DOHH2 (cell line): Measurements from ENCODE around the gene CPSF7.

Experiments
- H3F3A ChIP-seq: fragments of 200-600 bp; sonication (generic), shearing (Covaris generic); 2 replicates; pipeline ENCODE4 v1.6.0; 2016; ENCODE audit warnings: antibody characterized with exemption, mild to moderate bottlenecking; ENCODE audit not compliant: control insufficient read depth, insufficient read depth
- H3K27ac ChIP-seq: fragments of 200-600 bp; sonication (generic); 2 replicates; pipeline ENCODE4 v1.5.1; 2014; ENCODE audit warnings: low read depth, mild to moderate bottlenecking, low read length, moderate library complexity
- H3K27me3 ChIP-seq: fragments of 200-600 bp; sonication (generic); 2 replicates; pipeline ENCODE4 v1.6.1; 2014; ENCODE audit warnings: mild to moderate bottlenecking, low read length, mixed read lengths; ENCODE audit not compliant: control insufficient read depth
- H3K36me3 ChIP-seq: fragments of 200-600 bp; sonication (generic); 2 replicates; pipeline ENCODE4 v1.6.1; 2014; ENCODE audit warnings: mild to moderate bottlenecking, low read length, moderate library complexity, mixed read lengths; ENCODE audit not compliant: control insufficient read depth
- H3K4me1 ChIP-seq: fragments of 200-600 bp; sonication (generic); 2 replicates; pipeline ENCODE4 v1.6.1; 2014; ENCODE audit warnings: mild to moderate bottlenecking, low read length, mixed read lengths; ENCODE audit not compliant: control insufficient read depth
- H3K4me2 ChIP-seq: fragments of 200-600 bp; sonication (generic); 2 replicates; pipeline ENCODE4 v1.6.0; 2014; ENCODE audit warnings: mild to moderate bottlenecking, low read length, moderate library complexity
- H3K4me3 ChIP-seq: fragments of 200-600 bp; sonication (generic); 2 replicates; pipeline ENCODE4 v1.5.1; 2014; ENCODE audit warnings: mild to moderate bottlenecking, low read length, mixed read lengths
- H3K79me2 ChIP-seq: fragments of 200-600 bp; sonication (generic); 2 replicates; pipeline ENCODE4 v1.6.1; 2014; ENCODE audit warnings: mild to moderate bottlenecking, low read length, mixed read lengths; ENCODE audit not compliant: control insufficient read depth
- H3K9me2 ChIP-seq: fragments of 200-600 bp; sonication (generic); replicated peaks from 2 replicates; pipeline ENCODE4 v1.6.1; 2014; ENCODE audit warnings: mild to moderate bottlenecking, low read length, mixed read lengths; ENCODE audit not compliant: control insufficient read depth
- H3K9me3 ChIP-seq: fragments of 200-600 bp; sonication (generic); 2 replicates; pipeline ENCODE4 v1.6.1; 2014; ENCODE audit warnings: antibody characterized with exemption, low read length, mixed read lengths; ENCODE audit not compliant: control insufficient read depth, insufficient read depth
- H4K20me1 ChIP-seq: fragments of 200-600 bp; sonication (generic); 2 replicates; pipeline ENCODE4 v1.6.0; 2014; ENCODE audit warnings: low read depth, mild to moderate bottlenecking, antibody characterized with exemption, low read length, moderate library complexity; ENCODE audit not compliant: control insufficient read depth, insufficient read depth
- CTCF ChIP-seq: fragments of 200-600 bp; sonication (generic); IDR thresholded peaks from one replicate; pipeline ENCODE4 v1.5.1; 2014; ENCODE audit warnings: antibody characterized with exemption, mild to moderate bottlenecking, low read depth, low read length; ENCODE audit not compliant: poor library complexity, severe bottlenecking
- EZH2phosphoT487 ChIP-seq: fragments of 200-600 bp; sonication (generic); IDR thresholded peaks from 2 replicates; pipeline ENCODE4 v1.6.1; 2017; ENCODE audit warnings: borderline replicate concordance, mild to moderate bottlenecking, antibody characterized with exemption, low read length, moderate library complexity, mixed read lengths

Gene CPSF7

GRCh38 chr11:61476371-61476770 lies 46.6 kb upstream of the CPSF7 start:
- no peaks in the 10 kb centered on the region for H3K4me1 ChIP-seq
- no peaks in the 10 kb centered on the region for H3K36me3 ChIP-seq
- H3K27ac ChIP-seq, result no peak overlapping the region
- H3K27me3 ChIP-seq, result peaks cover 11% of the 10 kb centered on the region; the same call in 1 of the 2 replicates
- no peaks in the 10 kb centered on the region for H3K9me3 ChIP-seq
- H4K20me1 ChIP-seq, result 0 out of 2 replicates have a peak, but pooled peaks cover 5% of the 10 kb centered on the region
- H3K9me2 ChIP-seq, result no peaks in the 10 kb centered on the region
- no peak overlapping the region for H3K4me3 ChIP-seq
- H3K79me2 ChIP-seq, result no peaks in the 10 kb centered on the region
- H3F3A ChIP-seq, result no peaks in the 10 kb centered on the region; the same call in 1 of the 2 replicates
- H3K4me2 ChIP-seq, result no peak overlapping the region
- no peak for TF ChIP-seq CTCF
- no peak for TF ChIP-seq EZH2phosphoT487

GRCh38 chr11:61475433-61475832 lies 45.7 kb upstream of the CPSF7 start:
- no peak overlapping the region for H3K4me2 ChIP-seq
- no peak for TF ChIP-seq CTCF
- no peak for TF ChIP-seq EZH2phosphoT487
- no peaks in the 10 kb centered on the region for H3K9me2 ChIP-seq
- H3F3A ChIP-seq, result no peaks in the 10 kb centered on the region; the same call in 1 of the 2 replicates
- H4K20me1 ChIP-seq, result 0 out of 2 replicates have a peak, but pooled peaks cover 5% of the 10 kb centered on the region
- H3K4me1 ChIP-seq, result no peaks in the 10 kb centered on the region
- no peak overlapping the region for H3K27ac ChIP-seq
- peaks cover 3% of the 10 kb centered on the region; the same call in 1 of the 2 replicates for H3K36me3 ChIP-seq
- H3K27me3 ChIP-seq, result peaks cover 8% of the 10 kb centered on the region; the same call in 1 of the 2 replicates
- no peaks in the 10 kb centered on the region for H3K9me3 ChIP-seq
- no peak overlapping the region for H3K4me3 ChIP-seq
- H3K79me2 ChIP-seq, result no peaks in the 10 kb centered on the region

- H3K9me2 ChIP-seq, result no peaks in the 10 kb centered on the region
- no peak overlapping the region for H3K27ac ChIP-seq
- peaks cover 6% of the 10 kb centered on the region; the same call in 1 of the 2 replicates for H3K27me3 ChIP-seq
- no peak overlapping the region for H3K4me2 ChIP-seq
- H3K9me3 ChIP-seq, result no peaks in the 10 kb centered on the region
- H4K20me1 ChIP-seq, result 0 out of 2 replicates have a peak, but pooled peaks cover 5% of the 10 kb centered on the region
- H3K4me1 ChIP-seq, result no peaks in the 10 kb centered on the region
- TF ChIP-seq EZH2phosphoT487 (no peak), CTCF (no peak)
- peaks cover 3% of the 10 kb centered on the region; the same call in 1 of the 2 replicates for H3K36me3 ChIP-seq
- H3K79me2 ChIP-seq, result no peaks in the 10 kb centered on the region
- H3K4me3 ChIP-seq, result no peak overlapping the region
- no peaks in the 10 kb centered on the region; the same call in 1 of the 2 replicates for H3F3A ChIP-seq
Observed at GRCh38 chr11:61474013-61474643, 44.4 kb upstream of the CPSF7 start.
